ENCODE data around the gene TSSK1B.

DNA sequence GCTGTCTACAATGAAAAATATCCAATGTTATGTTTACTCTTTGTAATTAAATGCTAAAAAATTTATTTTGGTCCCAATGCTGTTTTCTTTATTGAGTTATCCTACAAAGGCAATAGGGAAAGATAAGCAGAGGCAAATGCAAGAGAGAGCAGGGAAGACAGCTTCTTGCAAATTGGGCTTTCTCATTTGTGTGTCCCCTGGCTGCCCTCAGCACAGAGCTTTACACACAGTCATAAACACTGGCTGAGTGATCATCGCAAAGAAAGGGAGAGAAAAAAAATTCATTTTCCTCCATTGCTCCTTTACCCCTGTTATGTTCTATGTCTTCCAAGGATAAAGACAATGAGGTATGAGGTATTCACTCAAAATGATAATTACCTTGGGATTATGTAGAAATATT is 2.3 kb upstream of the TSSK1B start:
- TF ChIP-seq POLR2A (IDR thresholded peaks at IDR 0.05), result no peak
- TF ChIP-seq, protein P1, sequence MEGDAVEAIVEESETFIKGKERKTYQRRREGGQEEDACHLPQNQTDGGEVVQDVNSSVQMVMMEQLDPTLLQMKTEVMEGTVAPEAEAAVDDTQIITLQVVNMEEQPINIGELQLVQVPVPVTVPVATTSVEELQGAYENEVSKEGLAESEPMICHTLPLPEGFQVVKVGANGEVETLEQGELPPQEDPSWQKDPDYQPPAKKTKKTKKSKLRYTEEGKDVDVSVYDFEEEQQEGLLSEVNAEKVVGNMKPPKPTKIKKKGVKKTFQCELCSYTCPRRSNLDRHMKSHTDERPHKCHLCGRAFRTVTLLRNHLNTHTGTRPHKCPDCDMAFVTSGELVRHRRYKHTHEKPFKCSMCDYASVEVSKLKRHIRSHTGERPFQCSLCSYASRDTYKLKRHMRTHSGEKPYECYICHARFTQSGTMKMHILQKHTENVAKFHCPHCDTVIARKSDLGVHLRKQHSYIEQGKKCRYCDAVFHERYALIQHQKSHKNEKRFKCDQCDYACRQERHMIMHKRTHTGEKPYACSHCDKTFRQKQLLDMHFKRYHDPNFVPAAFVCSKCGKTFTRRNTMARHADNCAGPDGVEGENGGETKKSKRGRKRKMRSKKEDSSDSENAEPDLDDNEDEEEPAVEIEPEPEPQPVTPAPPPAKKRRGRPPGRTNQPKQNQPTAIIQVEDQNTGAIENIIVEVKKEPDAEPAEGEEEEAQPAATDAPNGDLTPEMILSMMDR (IDR thresholded peaks at IDR 0.05), result no peak
